Activated CD8-positive, alpha-beta T cell treated with anti-CD3 and anti-CD28 coated beads for 36 hours (primary cell): ENCODE measurements around the gene LENEP. TPM values are rescaled to one million over a fixed set of nuclear protein-coding genes. Genes with fewer than 3 reads are reported as not detected.

Experiments
- ATAC-seq: fragments of 200-7000 bp; cut with Tn5 transposase; one replicate; pipeline ENCODE4 v1.10.0; 2021; ENCODE audit warnings: mild to moderate bottlenecking, moderate library complexity
- CTCF ChIA-PET: fragments of 350-600 bp; sonication (Branson Sonifier 250); formaldehyde crosslinking; loops from one replicate; lab custom pipeline; 2021; ENCODE audit warnings: antibody characterized with exemption; lab: Charles Lee
- POLR2A ChIA-PET: fragments of 350-600 bp; sonication (Branson Sonifier 250); formaldehyde crosslinking; loops from one replicate; lab custom pipeline; 2021; ENCODE audit warnings: antibody characterized with exemption; lab: Charles Lee
- DNase-seq: peaks from one replicate; pipeline ENCODE4 v3.0.0-alpha.2; 2020
- H3K27ac Mint-ChIP-seq: one replicate; pipeline ENCODE4 v1.8.0; 2021; ENCODE audit warnings: mild to moderate bottlenecking, mixed read lengths
- H3K27me3 Mint-ChIP-seq: one replicate; pipeline ENCODE4 v1.8.0; 2021; ENCODE audit warnings: mixed read lengths
- H3K36me3 Mint-ChIP-seq: one replicate; pipeline ENCODE4 v1.8.0; 2021; ENCODE audit warnings: low read depth, mixed read lengths
- H3K4me1 Mint-ChIP-seq: one replicate; pipeline ENCODE4 v1.8.0; 2021; ENCODE audit warnings: low read depth, mixed read lengths
- H3K4me3 Mint-ChIP-seq: one replicate; pipeline ENCODE4 v1.8.0; 2021; ENCODE audit warnings: mild to moderate bottlenecking, moderate library complexity, mixed read lengths
- H3K9me3 Mint-ChIP-seq: one replicate; pipeline ENCODE4 v1.8.0; 2021; ENCODE audit warnings: mixed read lengths
- CTCF ChIP-seq: fragments of 200-600 bp; IDR thresholded peaks from one replicate; pipeline ENCODE4 v1.8.0; 2022; ENCODE audit warnings: antibody characterized with exemption, mild to moderate bottlenecking
- intact Hi-C: fragments of 100-400 bp; cut with micrococcal nuclease; formaldehyde crosslinking; loops from one replicate; pipeline ENCODE4 v1.10.0; 2022
- total RNA-seq, 2 experiments: library from RNA; stranded (reverse); gene quantifications; one replicate each; pipeline ENCODE4 v1.2.3, GENCODE V29; 2021

LENEP gene
- total RNA-seq, 2 experiments from 2014 or later = not detected

- intact Hi-C loops = no loop called here
These were observed 12.0 kb downstream of the LENEP start for GRCh38 chr1:155005076-155006011.

GRCh38 chr1:155006601-155007101 is 13.3 kb downstream of the LENEP start:
- Mint-ChIP-seq H3K4me3 (peak overlapping the region; percentile 52), H3K9me3 (no peaks in the 10 kb centered on the region), H3K27me3 (no peaks in the 10 kb centered on the region), H3K36me3 (peaks cover 5% of the 10 kb centered on the region), H3K27ac (peak overlapping the region; percentile 92), H3K4me1 (peaks cover 63% of the 10 kb centered on the region)
- CTCF ChIA-PET = interaction anchor here (0.8 to 1.8 kb wide), 4 partner anchors 10 to 79 kb away, joined by 3 to 12 read pairs (median 4); partner anchors contain the start of genes FLAD1 and PYGO2
- intact Hi-C loops = no loop called here
- no peak for TF ChIP-seq CTCF
- peak; percentile 54 for ATAC-seq
- POLR2A ChIA-PET = interaction anchor here (0.6 to 4.0 kb wide), 3 partner anchors 10 to 30 kb away, joined by 3 to 24 read pairs (median 3); no protein-coding TSS in a partner anchor
- peak; percentile 77 for DNase-seq

More at GRCh38 chr1:155005076-155006011, 12.0 kb downstream of the LENEP start:
- peak overlapping the region; percentile 92 for H3K27ac Mint-ChIP-seq
- peaks cover 5% of the 10 kb centered on the region for H3K36me3 Mint-ChIP-seq
- no peaks in the 10 kb centered on the region for H3K9me3 Mint-ChIP-seq
- POLR2A ChIA-PET = interaction anchor here (1.4 to 4.0 kb wide), 4 partner anchors 8 to 29 kb away, joined by 4 to 24 read pairs (median 6); partner anchors contain the start of gene FLAD1
- peaks cover 52% of the 10 kb centered on the region for H3K4me1 Mint-ChIP-seq
- H3K27me3 Mint-ChIP-seq = no peaks in the 10 kb centered on the region
- ATAC-seq (no peak), DNase-seq (peak; percentile 33)
- peak overlapping the region; percentile 85 for H3K4me3 Mint-ChIP-seq
- CTCF ChIA-PET = interaction anchor here (0.8 to 2.0 kb wide), 5 partner anchors 12 to 80 kb away, joined by 3 to 14 read pairs (median 3); partner anchors contain the start of genes FLAD1 and PMVK
- TF ChIP-seq CTCF = no peak

- no peak for TF ChIP-seq CTCF
- no peak for DNase-seq
- Mint-ChIP-seq H3K4me1 (peaks cover 67% of the 10 kb centered on the region), H3K36me3 (peaks cover 5% of the 10 kb centered on the region), H3K4me3 (no peak overlapping the region), H3K9me3 (no peaks in the 10 kb centered on the region), H3K27me3 (no peaks in the 10 kb centered on the region), H3K27ac (no peak overlapping the region)
- ChIA-PET POLR2A (interaction anchor here (0.7 to 4.0 kb wide), 5 partner anchors 7 to 45 kb away, joined by 3 to 24 read pairs (median 3); partner anchors contain the start of gene PYGO2), CTCF (interaction anchor here (0.9 to 1.8 kb wide), 4 partner anchors 10 to 78 kb away, joined by 3 to 17 read pairs (median 8); partner anchors contain the start of gene ADAM15)
- intact Hi-C loops = no loop called here
- ATAC-seq = no peak
These were observed 14.0 kb downstream of the LENEP start for GRCh38 chr1:155007251-155007828.

- TF ChIP-seq CTCF = no peak
- ATAC-seq = no peak
- CTCF ChIA-PET = interaction anchor here (0.8 to 1.5 kb wide), 5 partner anchors 9 to 47 kb away, joined by 3 to 17 read pairs (median 4); partner anchors contain the start of genes ADAM15 and PYGO2
- no peak overlapping the region for H3K4me3 Mint-ChIP-seq
- H3K27ac Mint-ChIP-seq = no peak overlapping the region
- no peaks in the 10 kb centered on the region for H3K9me3 Mint-ChIP-seq
- peaks cover 5% of the 10 kb centered on the region for H3K36me3 Mint-ChIP-seq
- POLR2A ChIA-PET = interaction anchor here (0.6 to 4.0 kb wide), 5 partner anchors 8 to 46 kb away, joined by 3 to 24 read pairs (median 3); partner anchors contain the start of gene PYGO2
- H3K27me3 Mint-ChIP-seq = no peaks in the 10 kb centered on the region
- DNase-seq = no peak
- H3K4me1 Mint-ChIP-seq = peaks cover 76% of the 10 kb centered on the region
- intact Hi-C loops = no loop called here
These were observed 14.9 kb downstream of the LENEP start for GRCh38 chr1:155008015-155008941.
